Measurements from ENCODE around the gene TGIF1.

DNA sequence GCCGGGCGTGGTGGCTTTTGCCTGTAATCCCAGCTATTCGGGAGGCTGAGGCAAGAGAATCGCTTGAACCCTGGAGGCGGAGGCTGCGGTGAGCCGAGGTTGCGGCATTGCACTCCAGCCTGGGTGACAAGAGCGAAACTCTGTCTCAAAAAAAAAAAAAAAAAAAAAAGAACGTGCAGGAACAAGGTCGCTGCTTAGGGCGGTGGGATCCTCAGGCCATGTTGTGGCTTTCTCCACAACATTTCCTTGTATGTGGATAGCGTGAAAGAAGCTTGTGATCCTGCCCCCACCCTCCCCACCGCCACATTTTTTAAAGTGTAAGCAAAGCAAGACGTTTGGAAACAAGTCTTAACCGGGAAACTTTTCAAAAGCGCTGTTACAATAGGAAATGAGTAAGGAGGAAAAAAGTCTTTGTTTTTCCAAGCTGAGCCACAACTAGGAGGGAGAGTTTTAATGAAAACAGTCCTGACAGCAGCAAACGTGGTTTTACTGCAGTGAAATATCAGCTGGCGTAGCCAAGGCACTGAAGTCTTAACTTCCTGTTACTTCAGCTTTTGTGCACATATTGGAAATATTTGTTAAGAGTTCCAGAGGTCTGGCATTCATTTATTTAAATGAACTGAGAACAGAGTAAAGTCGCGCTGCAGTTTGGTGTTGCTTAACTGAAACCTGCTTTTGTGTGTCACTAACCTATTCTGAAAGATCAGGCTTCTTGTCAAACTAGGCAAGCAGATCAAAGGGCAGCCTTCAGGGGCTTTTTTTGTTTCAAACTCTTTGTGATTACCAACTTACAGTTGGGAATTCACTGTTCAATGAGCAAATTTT lies 3.8 kb downstream of the TGIF1 start:
- TF ChIP-seq, protein P1, sequence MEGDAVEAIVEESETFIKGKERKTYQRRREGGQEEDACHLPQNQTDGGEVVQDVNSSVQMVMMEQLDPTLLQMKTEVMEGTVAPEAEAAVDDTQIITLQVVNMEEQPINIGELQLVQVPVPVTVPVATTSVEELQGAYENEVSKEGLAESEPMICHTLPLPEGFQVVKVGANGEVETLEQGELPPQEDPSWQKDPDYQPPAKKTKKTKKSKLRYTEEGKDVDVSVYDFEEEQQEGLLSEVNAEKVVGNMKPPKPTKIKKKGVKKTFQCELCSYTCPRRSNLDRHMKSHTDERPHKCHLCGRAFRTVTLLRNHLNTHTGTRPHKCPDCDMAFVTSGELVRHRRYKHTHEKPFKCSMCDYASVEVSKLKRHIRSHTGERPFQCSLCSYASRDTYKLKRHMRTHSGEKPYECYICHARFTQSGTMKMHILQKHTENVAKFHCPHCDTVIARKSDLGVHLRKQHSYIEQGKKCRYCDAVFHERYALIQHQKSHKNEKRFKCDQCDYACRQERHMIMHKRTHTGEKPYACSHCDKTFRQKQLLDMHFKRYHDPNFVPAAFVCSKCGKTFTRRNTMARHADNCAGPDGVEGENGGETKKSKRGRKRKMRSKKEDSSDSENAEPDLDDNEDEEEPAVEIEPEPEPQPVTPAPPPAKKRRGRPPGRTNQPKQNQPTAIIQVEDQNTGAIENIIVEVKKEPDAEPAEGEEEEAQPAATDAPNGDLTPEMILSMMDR (IDR thresholded peaks at IDR 0.05; ENCODE audit: low read depth, low read length, poor library complexity, severe bottlenecking): no peak
- TF ChIP-seq EZH2phosphoT487 (IDR thresholded peaks at IDR 0.05; ENCODE audit: borderline replicate concordance, low read length): no peak
